Calu3 (cell line): ENCODE measurements around the gene C1QA. TPM values are rescaled to one million over a fixed set of nuclear protein-coding genes. Genes with fewer than 3 reads are reported as not detected.

Experiments used
- BruUV-seq: library from RNA; stranded (reverse); fragments of 400-500 nt; replicated peaks from 2 replicates; lab custom pipeline; 2021; lab: Mats Ljungman, UMichigan
- CTCF ChIA-PET: fragments of 300-600 bp; sonication (Branson Sonifier 250); formaldehyde crosslinking; loops from one replicate; lab custom pipeline; 2022; ENCODE audit warnings: antibody characterized with exemption; lab: Charles Lee
- DNase-seq: peaks from one replicate; pipeline ENCODE4 v3.0.0; 2022
- H3K27ac Mint-ChIP-seq: one replicate; pipeline ENCODE4 v1.8.0; 2022; ENCODE audit warnings: mixed read lengths; ENCODE audit not compliant: unreplicated experiment
- H3K27me3 Mint-ChIP-seq: one replicate; pipeline ENCODE4 v1.8.0; 2022; ENCODE audit warnings: mixed read lengths; ENCODE audit not compliant: unreplicated experiment
- H3K36me3 Mint-ChIP-seq: one replicate; pipeline ENCODE4 v1.8.0; 2022; ENCODE audit warnings: mild to moderate bottlenecking, moderate library complexity, mixed read lengths; ENCODE audit not compliant: insufficient read depth, unreplicated experiment
- H3K4me1 Mint-ChIP-seq: one replicate; pipeline ENCODE4 v1.8.0; 2022; ENCODE audit warnings: mild to moderate bottlenecking, low read depth, mixed read lengths; ENCODE audit not compliant: unreplicated experiment
- H3K4me3 Mint-ChIP-seq: one replicate; pipeline ENCODE4 v1.8.0; 2022; ENCODE audit warnings: mild to moderate bottlenecking, low read depth, moderate library complexity, mixed read lengths; ENCODE audit not compliant: unreplicated experiment
- H3K9me3 Mint-ChIP-seq: one replicate; pipeline ENCODE4 v1.8.0; 2022; ENCODE audit warnings: low read depth, mixed read lengths; ENCODE audit not compliant: unreplicated experiment
- intact Hi-C: fragments of 100-400 bp; cut with micrococcal nuclease; formaldehyde crosslinking; loops from one replicate; pipeline ENCODE4 v1.10.0; 2022; ENCODE audit not compliant: unreplicated experiment
- total RNA-seq: library from RNA; stranded (reverse); gene quantifications from 2 replicates; pipeline ENCODE4 v1.2.3, GENCODE V29; 2022
- TF ChIP-seq, protein P1 (sequence below): fragments of 200-600 bp; IDR thresholded peaks from one replicate; pipeline ENCODE4 v1.8.0; 2022; ENCODE audit warnings: antibody characterized with exemption; ENCODE audit not compliant: unreplicated experiment

The C1QA gene
- total RNA-seq, 1 experiment from 2014 or later, result not detected

DNA sequence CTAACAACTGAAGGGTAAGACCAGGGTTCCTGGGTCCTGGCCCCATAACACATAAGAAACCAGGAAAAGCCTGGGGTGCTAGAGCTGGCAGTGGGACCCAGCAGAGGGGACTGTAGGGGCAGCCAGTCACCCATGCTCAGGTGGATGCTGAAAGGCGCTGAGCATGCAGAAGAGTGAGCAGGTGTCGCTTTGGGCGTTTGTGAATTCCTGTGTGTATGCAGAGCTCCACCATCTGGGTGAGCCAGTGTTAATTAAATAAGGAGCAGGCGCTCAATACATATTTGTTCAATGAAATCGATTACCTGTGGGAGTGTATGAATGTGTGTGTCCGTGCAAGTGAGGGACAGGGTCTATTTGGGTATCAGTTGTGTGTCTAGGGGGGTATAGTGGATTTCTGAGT is 499 bp downstream of the C1QA start:
- intact Hi-C loops, result no loop called here
- CTCF ChIA-PET, result interaction anchor here (0.6 kb wide), 2 partner anchors 222 to 422 kb away, joined by 3 to 4 read pairs; no protein-coding TSS in a partner anchor
- TF ChIP-seq, protein P1, sequence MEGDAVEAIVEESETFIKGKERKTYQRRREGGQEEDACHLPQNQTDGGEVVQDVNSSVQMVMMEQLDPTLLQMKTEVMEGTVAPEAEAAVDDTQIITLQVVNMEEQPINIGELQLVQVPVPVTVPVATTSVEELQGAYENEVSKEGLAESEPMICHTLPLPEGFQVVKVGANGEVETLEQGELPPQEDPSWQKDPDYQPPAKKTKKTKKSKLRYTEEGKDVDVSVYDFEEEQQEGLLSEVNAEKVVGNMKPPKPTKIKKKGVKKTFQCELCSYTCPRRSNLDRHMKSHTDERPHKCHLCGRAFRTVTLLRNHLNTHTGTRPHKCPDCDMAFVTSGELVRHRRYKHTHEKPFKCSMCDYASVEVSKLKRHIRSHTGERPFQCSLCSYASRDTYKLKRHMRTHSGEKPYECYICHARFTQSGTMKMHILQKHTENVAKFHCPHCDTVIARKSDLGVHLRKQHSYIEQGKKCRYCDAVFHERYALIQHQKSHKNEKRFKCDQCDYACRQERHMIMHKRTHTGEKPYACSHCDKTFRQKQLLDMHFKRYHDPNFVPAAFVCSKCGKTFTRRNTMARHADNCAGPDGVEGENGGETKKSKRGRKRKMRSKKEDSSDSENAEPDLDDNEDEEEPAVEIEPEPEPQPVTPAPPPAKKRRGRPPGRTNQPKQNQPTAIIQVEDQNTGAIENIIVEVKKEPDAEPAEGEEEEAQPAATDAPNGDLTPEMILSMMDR, result no peak
- Mint-ChIP-seq H3K4me1 (no peaks in the 10 kb centered on the region), H3K36me3 (no peaks in the 10 kb centered on the region), H3K9me3 (no peaks in the 10 kb centered on the region), H3K27me3 (peaks cover 40% of the 10 kb centered on the region), H3K4me3 (no peak overlapping the region), H3K27ac (no peak overlapping the region)
- no peak for DNase-seq
- BruUV-seq, result no TSS peak

DNA sequence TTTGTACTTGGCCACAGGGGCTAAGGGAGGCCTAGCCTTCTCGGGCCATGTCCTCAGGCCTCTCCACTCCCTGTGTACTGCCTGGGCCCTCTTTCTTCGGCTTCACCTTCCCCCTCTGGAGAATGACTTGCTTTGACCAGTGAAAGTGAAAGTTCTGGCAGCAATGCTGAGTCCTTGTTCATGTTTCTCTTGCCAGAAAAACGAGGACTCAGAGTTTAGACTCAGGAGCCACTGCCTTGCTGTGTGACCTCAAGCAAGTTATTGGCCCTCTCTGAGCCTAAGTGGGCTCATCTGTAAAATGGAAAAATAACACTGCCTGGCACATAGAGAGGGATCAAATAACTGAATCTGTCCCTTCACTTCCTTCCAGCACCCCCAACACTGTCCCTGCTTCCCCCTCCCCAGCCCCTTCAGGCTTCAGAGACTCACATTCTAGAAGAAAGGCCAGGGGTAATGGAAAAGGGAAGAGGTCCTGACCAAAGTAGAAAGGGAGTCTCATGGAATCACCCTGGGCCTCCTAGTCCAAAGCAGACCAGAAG is 1.5 kb downstream of the C1QA start:
- no TSS peak for BruUV-seq
- Mint-ChIP-seq H3K4me1 (no peaks in the 10 kb centered on the region), H3K36me3 (no peaks in the 10 kb centered on the region)

DNA sequence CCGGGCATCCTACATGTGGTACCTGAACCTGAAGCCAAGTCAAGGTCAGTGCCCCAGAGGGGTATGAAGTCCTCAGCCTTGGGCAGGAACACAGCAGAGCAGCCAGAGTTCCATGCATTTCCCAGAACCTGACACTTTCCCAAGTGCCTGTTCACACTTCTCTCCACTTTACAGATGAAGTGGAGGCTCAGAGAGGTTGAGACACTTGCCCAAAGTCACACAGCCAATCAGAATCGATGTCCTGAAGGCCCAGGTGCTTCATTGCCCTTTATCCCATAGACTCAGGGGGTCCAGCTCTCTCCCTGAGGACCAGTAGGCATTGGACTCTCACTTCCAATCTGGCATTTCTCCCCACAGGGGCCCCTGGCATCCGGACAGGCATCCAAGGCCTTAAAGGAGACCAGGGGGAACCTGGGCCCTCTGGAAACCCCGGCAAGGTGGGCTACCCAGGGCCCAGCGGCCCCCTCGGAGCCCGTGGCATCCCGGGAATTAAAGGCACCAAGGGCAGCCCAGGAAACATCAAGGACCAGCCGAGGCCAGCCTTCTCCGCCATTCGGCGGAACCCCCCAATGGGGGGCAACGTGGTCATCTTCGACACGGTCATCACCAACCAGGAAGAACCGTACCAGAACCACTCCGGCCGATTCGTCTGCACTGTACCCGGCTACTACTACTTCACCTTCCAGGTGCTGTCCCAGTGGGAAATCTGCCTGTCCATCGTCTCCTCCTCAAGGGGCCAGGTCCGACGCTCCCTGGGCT is 2.2 kb downstream of the C1QA start:
- BruUV-seq, result no TSS peak
- Mint-ChIP-seq H3K4me3 (no peak overlapping the region), H3K27ac (no peak overlapping the region), H3K36me3 (no peaks in the 10 kb centered on the region), H3K4me1 (no peaks in the 10 kb centered on the region), H3K9me3 (no peaks in the 10 kb centered on the region), H3K27me3 (peaks cover 32% of the 10 kb centered on the region)
- no peak for DNase-seq
- TF ChIP-seq, protein P1, result no peak
- CTCF ChIA-PET, result no interaction called here
- intact Hi-C loops, result no loop called here

More for the DNA sequence above, 1.5 kb downstream of the C1QA start:
- intact Hi-C loops, result no loop called here
- peaks cover 38% of the 10 kb centered on the region for H3K27me3 Mint-ChIP-seq
- H3K27ac Mint-ChIP-seq, result no peak overlapping the region
- no peak for DNase-seq
- CTCF ChIA-PET, result no interaction called here
- H3K4me3 Mint-ChIP-seq, result no peak overlapping the region
- TF ChIP-seq, protein P1, result no peak
- H3K9me3 Mint-ChIP-seq, result no peaks in the 10 kb centered on the region

DNA sequence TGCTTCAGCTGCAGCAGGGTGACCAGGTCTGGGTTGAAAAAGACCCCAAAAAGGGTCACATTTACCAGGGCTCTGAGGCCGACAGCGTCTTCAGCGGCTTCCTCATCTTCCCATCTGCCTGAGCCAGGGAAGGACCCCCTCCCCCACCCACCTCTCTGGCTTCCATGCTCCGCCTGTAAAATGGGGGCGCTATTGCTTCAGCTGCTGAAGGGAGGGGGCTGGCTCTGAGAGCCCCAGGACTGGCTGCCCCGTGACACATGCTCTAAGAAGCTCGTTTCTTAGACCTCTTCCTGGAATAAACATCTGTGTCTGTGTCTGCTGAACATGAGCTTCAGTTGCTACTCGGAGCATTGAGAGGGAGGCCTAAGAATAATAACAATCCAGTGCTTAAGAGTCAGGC is 2.9 kb downstream of the C1QA start:
- no TSS peak for BruUV-seq
- Mint-ChIP-seq H3K36me3 (no peaks in the 10 kb centered on the region), H3K27me3 (peaks cover 26% of the 10 kb centered on the region), H3K4me1 (no peaks in the 10 kb centered on the region), H3K4me3 (no peak overlapping the region), H3K27ac (no peak overlapping the region), H3K9me3 (no peaks in the 10 kb centered on the region)
- intact Hi-C loops, result no loop called here
- DNase-seq, result no peak
- TF ChIP-seq, protein P1, result no peak
- CTCF ChIA-PET, result interaction anchor here (0.5 kb wide), 1 partner anchor 198 kb away, joined by 8 read pairs; no protein-coding TSS in a partner anchor
